Measurements from ENCODE around the gene TRPT1. TPM values are rescaled to one million over a fixed set of nuclear protein-coding genes. Genes with fewer than 3 reads are reported as not detected.
"Not testable (repeated sequence)": the region's sequence is repeated elsewhere in the genome, so short reads cannot be mapped to it uniquely, and the experiment has no call there.

The TRPT1 gene
- total RNA-seq, 1 experiment from 2014 or later, result 58.8 TPM

DNA sequence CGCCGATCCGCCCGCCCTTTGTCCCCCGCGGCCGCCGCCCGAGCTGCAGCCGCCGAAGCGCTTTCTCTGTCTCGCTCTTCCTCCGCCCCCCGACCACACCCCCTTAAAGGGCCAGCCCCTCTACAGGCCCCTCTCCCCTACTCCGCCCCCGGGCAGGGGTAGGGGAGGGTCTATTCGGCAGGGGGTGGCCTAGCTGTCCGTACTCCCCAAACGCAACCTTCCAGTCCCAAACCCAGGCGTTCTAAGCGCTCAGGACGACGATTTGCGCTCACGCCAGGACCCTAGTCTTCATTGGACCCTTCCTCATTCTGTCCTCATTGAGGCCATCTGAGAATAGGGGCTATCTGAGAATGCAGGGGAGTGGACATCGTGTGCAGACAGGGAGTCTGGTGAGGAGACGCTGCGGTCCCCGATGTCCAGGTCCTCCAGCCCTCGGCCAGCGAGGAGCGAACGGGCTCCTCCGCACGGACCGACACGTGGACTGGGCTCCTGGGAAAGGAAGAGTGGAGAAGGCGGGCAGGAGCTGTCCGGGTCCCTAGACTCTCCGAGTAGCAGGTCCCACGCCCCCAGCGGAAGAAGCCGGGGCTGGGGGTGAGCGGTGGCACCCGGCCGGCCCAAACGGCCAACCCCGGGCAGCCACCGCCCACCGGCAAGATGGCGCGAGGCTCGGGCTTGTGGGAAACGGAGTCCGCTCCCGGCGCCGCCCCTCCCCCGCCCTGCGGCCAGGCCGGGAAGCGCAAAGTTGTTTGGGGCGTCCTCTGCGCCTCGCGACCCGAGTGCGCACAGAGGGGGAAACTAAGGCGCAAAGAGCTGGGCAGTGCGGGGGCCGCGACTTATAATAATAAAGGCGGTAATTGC, 21.1 kb upstream of the TRPT1 start, which contains the start of gene PPP1R14B (continued):
- TF ChIP-seq, protein P1, sequence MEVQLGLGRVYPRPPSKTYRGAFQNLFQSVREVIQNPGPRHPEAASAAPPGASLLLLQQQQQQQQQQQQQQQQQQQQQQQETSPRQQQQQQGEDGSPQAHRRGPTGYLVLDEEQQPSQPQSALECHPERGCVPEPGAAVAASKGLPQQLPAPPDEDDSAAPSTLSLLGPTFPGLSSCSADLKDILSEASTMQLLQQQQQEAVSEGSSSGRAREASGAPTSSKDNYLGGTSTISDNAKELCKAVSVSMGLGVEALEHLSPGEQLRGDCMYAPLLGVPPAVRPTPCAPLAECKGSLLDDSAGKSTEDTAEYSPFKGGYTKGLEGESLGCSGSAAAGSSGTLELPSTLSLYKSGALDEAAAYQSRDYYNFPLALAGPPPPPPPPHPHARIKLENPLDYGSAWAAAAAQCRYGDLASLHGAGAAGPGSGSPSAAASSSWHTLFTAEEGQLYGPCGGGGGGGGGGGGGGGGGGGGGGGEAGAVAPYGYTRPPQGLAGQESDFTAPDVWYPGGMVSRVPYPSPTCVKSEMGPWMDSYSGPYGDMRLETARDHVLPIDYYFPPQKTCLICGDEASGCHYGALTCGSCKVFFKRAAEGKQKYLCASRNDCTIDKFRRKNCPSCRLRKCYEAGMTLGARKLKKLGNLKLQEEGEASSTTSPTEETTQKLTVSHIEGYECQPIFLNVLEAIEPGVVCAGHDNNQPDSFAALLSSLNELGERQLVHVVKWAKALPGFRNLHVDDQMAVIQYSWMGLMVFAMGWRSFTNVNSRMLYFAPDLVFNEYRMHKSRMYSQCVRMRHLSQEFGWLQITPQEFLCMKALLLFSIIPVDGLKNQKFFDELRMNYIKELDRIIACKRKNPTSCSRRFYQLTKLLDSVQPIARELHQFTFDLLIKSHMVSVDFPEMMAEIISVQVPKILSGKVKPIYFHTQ (CRISPR knock-in tag; IDR thresholded peaks at IDR 0.05), result 0 out of 2 replicates have a peak, but pooled peaks have one; percentile 63
- TF ChIP-seq FOXJ3 (CRISPR knock-in tag; IDR thresholded peaks at IDR 0.05; ENCODE audit: borderline replicate concordance) (no peak), FOXK1 (CRISPR knock-in tag; IDR thresholded peaks at IDR 0.05) (0 out of 2 replicates have a peak, but pooled peaks have one; percentile 14), TP53 (CRISPR knock-in tag; IDR thresholded peaks at IDR 0.05) (0 out of 2 replicates have a peak, but pooled peaks have one; percentile 42), NFYB (CRISPR knock-in tag; conservative IDR thresholded peaks at IDR 0.05; ENCODE audit: low read depth) (0 out of 2 replicates have a peak, but pooled peaks have one; percentile 16)

DNA sequence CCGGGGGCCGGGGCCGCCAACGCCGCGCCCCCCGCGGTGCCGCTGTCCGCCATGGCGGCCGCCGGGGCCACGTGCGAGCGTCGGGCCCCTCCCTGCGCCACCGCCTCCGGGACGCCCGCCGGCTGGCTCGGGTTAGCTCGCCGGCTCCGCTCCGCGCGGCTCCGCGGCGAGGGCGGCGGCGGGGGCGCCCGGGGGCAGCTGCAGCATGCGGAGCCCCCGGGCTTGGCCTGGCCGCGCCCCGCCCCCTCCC, 20.6 kb upstream of the TRPT1 start:
- not testable (repeated sequence) for DNase-seq (ENCODE audit: low spot score); H3K9me3 Mint-ChIP-seq; H3K36me3 Mint-ChIP-seq; H3K27me3 Mint-ChIP-seq (ENCODE audit: low read depth); ATAC-seq; H3K27ac Mint-ChIP-seq
- peaks cover 50% of the 10 kb centered on the region for H3K4me1 Mint-ChIP-seq
- ChIA-PET POLR2A (interaction anchor here (0.7 to 1.7 kb wide), 5 partner anchors 20 to 464 kb away, joined by 3 to 7 read pairs (median 3); partner anchors contain the start of genes NUDT22 and TRPT1), CTCF (interaction anchor here (0.8 to 2.1 kb wide), 8 partner anchors 21 to 108 kb away, joined by 3 to 11 read pairs (median 6); partner anchors contain the start of genes ESRRA, NUDT22 and TRPT1)
- peak overlapping the region; percentile 88 for H3K4me3 Mint-ChIP-seq
- TF ChIP-seq ZNF416 (CRISPR knock-in tag; IDR thresholded peaks at IDR 0.05), result peak; percentile 10; the same call in 1 of the 2 replicates
- TF ChIP-seq TP53 (CRISPR knock-in tag; IDR thresholded peaks at IDR 0.05), result 0 out of 2 replicates have a peak, but pooled peaks have one; percentile 20
- TF ChIP-seq, protein P2, sequence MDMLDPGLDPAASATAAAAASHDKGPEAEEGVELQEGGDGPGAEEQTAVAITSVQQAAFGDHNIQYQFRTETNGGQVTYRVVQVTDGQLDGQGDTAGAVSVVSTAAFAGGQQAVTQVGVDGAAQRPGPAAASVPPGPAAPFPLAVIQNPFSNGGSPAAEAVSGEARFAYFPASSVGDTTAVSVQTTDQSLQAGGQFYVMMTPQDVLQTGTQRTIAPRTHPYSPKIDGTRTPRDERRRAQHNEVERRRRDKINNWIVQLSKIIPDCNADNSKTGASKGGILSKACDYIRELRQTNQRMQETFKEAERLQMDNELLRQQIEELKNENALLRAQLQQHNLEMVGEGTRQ (CRISPR knock-in tag; IDR thresholded peaks at IDR 0.05), result peak; percentile 35; the same call in 1 of the 2 replicates

DNA sequence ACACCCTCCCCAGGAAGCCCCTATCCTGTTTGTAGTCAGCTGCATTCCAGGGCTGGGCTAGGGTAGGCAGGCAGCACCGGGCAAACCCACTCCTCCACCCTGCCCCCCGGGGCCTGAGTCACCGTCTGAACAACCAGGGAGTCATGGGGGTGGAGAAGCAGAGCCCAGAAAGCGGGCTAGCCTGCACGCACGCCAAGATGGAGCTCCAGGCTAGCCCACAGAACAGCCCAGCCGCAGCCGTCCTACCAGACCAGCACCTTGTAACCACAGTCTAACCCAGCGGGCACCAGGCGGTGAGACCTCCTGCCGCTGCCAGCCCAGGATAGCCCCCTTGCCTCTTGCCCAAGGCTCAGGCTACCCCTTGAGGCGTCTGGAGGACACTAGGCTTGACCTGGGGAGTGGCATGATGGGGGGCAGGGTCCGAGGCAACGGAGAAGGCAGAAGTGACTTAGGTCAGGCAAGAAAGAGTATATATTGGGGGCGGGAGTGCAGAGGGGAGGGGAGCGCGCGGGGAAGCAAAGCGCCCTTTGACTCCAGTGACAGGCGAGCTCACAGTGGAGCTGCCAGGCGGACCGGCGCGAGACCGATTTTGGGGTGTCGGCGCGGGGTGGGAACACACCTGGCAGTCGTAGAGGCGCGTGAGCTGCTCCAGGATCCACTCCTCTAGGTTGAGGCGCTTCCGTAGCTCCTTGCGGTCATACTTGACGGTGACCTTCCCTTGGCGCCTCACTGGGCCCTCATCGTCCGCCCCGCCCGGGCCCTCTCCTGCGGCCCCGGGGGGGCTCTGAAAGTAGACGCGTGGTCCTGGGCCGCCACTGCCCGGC, 20.0 kb upstream of the TRPT1 start:
- H3K4me1 Mint-ChIP-seq, result peaks cover 50% of the 10 kb centered on the region
- H3K4me3 Mint-ChIP-seq, result peak overlapping the region; percentile 85
- POLR2A ChIA-PET, result interaction anchor here (0.6 to 1.9 kb wide), 10 partner anchors 17 to 465 kb away, joined by 3 to 7 read pairs (median 4); partner anchors contain the start of genes ESRRA, NUDT22, STIP1 and TRPT1
- ATAC-seq, result no peak
- no peaks in the 10 kb centered on the region for H3K27me3 Mint-ChIP-seq (ENCODE audit: low read depth)
- CTCF ChIA-PET, result interaction anchor here (0.7 to 2.1 kb wide), 8 partner anchors 20 to 109 kb away, joined by 3 to 11 read pairs (median 5); partner anchors contain the start of genes ESRRA, NUDT22 and TRPT1
- H3K9me3 Mint-ChIP-seq, result no peaks in the 10 kb centered on the region
- DNase-seq (ENCODE audit: low spot score), result no peak
- H3K36me3 Mint-ChIP-seq, result peaks cover 8% of the 10 kb centered on the region
- H3K27ac Mint-ChIP-seq, result peak overlapping the region; percentile 60
- TF ChIP-seq GTF2I (CRISPR knock-in tag; conservative IDR thresholded peaks at IDR 0.05), result 0 out of 2 replicates have a peak, but pooled peaks have one; percentile 40
- TF ChIP-seq, protein P3, sequence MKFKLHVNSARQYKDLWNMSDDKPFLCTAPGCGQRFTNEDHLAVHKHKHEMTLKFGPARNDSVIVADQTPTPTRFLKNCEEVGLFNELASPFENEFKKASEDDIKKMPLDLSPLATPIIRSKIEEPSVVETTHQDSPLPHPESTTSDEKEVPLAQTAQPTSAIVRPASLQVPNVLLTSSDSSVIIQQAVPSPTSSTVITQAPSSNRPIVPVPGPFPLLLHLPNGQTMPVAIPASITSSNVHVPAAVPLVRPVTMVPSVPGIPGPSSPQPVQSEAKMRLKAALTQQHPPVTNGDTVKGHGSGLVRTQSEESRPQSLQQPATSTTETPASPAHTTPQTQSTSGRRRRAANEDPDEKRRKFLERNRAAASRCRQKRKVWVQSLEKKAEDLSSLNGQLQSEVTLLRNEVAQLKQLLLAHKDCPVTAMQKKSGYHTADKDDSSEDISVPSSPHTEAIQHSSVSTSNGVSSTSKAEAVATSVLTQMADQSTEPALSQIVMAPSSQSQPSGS (CRISPR knock-in tag; IDR thresholded peaks at IDR 0.05; ENCODE audit: borderline replicate concordance, low read depth), result no peak
- TF ChIP-seq, protein P4, sequence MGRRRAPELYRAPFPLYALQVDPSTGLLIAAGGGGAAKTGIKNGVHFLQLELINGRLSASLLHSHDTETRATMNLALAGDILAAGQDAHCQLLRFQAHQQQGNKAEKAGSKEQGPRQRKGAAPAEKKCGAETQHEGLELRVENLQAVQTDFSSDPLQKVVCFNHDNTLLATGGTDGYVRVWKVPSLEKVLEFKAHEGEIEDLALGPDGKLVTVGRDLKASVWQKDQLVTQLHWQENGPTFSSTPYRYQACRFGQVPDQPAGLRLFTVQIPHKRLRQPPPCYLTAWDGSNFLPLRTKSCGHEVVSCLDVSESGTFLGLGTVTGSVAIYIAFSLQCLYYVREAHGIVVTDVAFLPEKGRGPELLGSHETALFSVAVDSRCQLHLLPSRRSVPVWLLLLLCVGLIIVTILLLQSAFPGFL (CRISPR knock-in tag; IDR thresholded peaks at IDR 0.05; ENCODE audit: borderline replicate concordance), result no peak
- TF ChIP-seq, protein P5, sequence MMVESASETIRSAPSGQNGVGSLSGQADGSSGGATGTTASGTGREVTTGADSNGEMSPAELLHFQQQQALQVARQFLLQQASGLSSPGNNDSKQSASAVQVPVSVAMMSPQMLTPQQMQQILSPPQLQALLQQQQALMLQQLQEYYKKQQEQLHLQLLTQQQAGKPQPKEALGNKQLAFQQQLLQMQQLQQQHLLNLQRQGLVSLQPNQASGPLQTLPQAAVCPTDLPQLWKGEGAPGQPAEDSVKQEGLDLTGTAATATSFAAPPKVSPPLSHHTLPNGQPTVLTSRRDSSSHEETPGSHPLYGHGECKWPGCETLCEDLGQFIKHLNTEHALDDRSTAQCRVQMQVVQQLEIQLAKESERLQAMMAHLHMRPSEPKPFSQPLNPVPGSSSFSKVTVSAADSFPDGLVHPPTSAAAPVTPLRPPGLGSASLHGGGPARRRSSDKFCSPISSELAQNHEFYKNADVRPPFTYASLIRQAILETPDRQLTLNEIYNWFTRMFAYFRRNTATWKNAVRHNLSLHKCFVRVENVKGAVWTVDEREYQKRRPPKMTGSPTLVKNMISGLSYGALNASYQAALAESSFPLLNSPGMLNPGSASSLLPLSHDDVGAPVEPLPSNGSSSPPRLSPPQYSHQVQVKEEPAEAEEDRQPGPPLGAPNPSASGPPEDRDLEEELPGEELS (CRISPR knock-in tag; IDR thresholded peaks at IDR 0.05), result 0 out of 2 replicates have a peak, but pooled peaks have one; percentile 25
- no peak for TF ChIP-seq PRRX2 (CRISPR knock-in tag; IDR thresholded peaks at IDR 0.05)
- no peak for TF ChIP-seq ZNF219 (CRISPR knock-in tag; IDR thresholded peaks at IDR 0.05; ENCODE audit: borderline replicate concordance)
- TF ChIP-seq FOXP1 (CRISPR knock-in tag; IDR thresholded peaks at IDR 0.05; ENCODE audit: borderline replicate concordance), result peak; percentile 36; the same call in 1 of the 2 replicates
- TF ChIP-seq, protein P6, sequence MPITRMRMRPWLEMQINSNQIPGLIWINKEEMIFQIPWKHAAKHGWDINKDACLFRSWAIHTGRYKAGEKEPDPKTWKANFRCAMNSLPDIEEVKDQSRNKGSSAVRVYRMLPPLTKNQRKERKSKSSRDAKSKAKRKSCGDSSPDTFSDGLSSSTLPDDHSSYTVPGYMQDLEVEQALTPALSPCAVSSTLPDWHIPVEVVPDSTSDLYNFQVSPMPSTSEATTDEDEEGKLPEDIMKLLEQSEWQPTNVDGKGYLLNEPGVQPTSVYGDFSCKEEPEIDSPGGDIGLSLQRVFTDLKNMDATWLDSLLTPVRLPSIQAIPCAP (CRISPR knock-in tag; IDR thresholded peaks at IDR 0.05), result no peak
- TF ChIP-seq, protein P7, sequence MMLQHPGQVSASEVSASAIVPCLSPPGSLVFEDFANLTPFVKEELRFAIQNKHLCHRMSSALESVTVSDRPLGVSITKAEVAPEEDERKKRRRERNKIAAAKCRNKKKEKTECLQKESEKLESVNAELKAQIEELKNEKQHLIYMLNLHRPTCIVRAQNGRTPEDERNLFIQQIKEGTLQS (CRISPR knock-in tag; conservative IDR thresholded peaks at IDR 0.05), result no peak
